Amniotic stem cell (primary cell): ENCODE measurements around the gene OXLD1.
"Not testable (repeated sequence)": the region's sequence is repeated elsewhere in the genome, so short reads cannot be mapped to it uniquely, and the experiment has no call there.

Source experiments
- DNase-seq: peaks from one replicate; lab custom pipeline; 2025; lab: John Stamatoyannopoulos, UW

OXLD1 gene

DNA sequence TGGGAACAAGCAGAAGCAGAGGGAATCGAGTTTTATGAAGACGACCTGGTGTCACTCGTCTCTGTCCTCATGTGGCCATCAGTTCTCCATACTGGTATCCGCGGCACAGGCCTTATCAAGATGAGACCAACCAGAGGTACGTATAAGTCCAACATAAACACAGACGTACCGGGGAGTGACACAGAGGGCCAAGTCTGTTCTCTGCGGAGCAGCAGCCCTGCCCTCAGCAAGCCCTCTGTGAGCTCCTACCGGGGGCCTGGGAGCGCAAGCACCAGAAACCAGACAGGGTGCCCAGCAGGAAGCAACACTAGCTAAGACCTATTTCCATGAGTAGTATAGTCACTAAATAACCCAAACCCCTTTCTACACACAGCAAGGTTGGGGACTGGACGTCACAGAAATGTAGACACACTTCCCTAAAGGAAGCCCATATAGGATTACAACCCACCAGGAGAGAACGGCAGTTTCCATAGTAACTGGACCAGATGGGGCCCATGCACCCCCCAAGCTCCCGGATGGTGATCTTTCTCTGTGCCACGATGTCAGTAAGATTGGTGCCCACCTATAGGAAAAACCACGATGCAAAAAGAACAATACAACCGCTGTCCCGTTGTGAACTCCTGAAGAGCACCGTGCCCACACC lies 16.3 kb upstream of the OXLD1 start:
- DNase-seq = no peak

DNA sequence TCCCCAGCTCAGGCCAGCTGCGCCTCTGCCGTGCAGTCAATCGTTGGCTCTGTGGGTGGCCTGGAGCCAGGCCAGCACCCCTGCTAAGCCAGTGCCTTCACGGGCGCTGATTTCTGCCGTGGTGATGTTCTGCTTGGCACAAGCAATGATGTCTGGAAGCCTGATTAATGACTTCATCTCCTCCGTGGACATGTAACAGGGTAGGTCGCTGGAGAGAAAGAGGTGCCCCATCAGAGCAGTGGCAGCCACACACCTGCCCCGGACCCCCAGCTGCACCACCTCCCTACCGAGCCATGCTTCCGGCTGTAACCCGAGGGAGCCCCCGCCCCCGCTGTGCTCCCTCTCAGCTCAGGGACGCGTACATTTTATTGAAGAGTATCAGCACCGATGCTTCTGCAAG lies 15.3 kb upstream of the OXLD1 start:
- no peak for DNase-seq

DNA sequence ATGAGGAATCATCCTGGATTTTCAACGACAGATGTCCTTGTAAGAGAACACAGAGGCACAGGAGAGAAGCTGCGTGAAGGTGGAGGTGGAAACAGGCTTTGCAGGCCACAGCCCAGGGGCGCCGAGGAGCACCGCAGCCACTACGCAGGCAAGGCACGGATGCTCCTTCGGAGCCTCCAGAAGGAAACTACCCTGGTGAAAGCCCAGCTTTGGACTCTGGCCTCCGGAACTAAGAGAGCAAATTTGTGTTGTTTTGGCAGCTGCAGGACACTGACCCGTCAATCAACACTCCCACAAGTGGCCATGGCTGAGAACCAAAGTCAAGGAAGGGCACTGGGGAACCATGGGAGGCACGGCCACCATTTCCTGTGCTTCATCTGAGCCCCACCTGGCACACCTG lies 13.7 kb upstream of the OXLD1 start:
- no peak for DNase-seq

DNA sequence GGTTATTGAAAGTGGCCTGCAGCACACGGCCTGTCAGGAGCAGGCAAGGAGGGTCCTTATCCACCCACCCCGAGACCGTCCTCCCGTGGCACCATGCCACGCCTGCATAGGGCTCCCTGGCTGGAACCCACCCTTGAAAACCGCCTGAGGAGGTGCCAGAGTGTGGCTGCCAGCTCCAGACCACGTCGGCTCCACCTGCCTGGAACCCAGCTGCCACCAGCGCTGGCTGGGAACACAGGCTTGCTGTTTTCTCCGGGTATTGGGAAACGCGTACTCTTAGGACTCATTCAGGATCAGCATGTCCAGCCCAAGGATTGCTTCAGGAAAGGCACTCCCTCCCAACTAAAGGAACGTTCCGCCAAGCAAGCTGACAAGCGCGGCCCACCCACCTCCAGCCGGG lies 10.5 kb upstream of the OXLD1 start:
- no peak for DNase-seq

DNA sequence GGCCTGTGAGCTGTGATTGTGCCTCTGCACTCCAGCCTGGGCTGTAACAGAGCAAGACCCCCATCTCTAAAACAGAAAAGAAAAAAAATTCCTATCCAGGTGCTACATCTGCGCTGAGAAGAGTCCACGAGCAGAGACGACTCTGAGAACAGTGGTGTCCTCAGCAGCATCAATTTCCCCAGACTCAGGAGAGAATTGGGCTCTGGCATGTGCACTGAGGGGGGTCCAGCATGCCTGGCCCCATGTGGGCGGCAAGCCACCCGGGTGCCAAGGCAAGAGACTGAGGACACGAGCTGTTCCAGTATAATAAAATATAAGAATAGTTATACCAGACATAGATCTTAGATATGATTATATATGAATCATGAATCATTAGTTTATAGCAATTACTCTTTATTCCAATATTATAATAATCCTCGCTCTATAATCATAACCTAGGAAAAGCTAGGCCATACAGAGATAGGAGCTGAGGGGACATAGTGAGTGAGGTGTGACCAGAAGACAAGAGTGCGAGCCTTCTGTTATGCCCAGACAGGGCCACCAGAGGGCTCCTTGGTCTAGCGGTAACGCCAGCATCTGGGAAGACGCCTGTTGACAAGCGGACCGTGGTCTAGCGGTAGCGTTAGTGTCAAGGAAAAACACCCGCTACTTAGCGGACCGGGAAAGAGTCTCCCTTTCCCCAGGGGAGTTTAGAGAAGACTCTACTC lies 9.3 kb upstream of the OXLD1 start:
- not testable (repeated sequence) for DNase-seq

DNA sequence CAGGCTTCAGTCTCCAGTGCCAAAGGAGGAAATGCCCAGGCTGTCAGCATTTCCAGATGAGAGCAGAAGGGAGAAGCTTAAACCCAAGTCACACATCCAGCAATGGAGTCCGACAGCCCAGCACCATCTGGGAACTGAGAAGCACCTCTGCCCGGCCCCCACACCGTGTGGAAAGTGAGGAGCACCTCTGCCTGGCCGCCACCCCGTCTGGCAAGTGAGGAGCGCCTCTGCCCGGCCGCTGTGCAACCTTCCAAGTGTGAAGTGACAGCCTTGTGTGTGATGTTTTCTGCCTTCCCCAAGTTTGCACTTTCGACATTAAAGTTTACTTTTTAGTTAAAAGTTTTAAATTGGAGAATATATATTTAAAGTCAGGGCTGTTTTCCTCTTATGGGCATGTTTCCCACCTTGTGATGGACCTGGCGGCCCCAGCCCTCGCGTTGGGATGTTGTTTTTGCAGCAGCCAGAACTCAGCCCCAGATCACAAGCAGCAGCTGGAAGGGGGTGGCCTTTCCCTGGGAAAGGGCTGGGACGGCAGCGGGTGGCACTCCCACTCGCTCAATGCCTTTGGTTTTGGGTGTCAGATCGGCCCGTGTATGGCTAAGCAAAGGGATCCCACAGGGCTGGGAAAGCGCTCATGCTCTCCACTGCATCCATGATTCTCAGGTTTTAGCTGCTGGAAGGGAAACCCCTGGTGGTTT lies 7.3 kb upstream of the OXLD1 start:
- DNase-seq = no peak

DNA sequence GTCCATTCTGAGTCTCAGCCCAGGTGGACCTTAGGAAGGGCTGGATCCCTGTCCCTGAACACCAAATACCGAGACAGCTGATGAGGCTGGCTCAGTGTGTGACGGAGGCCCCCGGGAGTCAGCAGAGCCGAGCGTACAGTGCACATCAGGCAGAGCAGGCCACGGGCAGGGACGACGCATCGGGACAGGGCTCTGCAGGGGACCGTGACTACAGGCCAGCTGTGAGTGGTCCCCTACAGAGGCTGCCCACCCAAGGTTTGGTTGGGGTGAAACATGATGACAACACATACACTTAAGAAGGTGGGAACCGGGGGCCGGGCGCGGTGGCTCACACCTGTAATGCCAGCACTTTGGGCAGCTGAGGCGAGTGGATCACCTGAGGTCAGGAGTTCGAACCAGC lies 6.5 kb upstream of the OXLD1 start:
- DNase-seq = no peak

DNA sequence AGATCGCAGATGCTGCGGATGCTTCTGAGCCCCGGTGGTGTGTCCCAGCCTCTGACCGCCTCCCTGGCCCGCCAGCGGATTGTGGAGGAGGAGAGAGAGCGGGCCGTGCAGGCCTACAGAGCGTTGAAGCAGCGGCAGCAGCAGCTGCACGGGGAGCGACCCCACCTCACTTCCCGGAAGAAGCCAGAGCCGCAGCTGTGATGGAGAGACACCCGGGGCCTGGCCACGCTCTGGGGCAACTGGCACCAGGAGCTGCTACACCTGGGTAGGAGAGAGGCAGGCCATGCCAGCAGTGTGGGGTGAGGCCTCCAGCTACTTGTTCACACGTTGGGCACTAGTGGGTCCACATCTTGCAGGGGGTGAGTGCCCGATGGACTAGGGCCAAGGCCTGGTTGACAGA lies 6.1 kb upstream of the OXLD1 start:
- no peak for DNase-seq

DNA sequence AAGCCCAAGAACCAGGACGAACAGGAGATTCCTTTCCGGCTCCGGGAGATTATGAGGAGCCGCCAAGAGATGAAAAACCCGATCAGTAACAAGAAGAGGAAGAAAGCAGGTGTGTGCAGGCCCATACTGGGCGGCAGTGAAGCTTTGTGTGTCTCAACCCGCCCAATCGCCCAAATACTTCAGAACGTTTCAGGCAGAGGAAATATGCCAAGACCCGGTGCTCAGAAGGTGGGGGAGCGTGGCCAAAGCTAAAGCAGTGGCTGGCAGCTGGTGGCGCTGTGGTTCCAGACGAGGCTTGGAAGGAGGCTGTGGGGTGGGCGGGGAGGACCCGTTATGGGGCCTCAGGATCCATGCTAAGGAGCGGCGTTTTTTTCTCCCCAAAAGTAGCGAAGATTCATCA lies 1.3 kb upstream of the OXLD1 start:
- DNase-seq = no peak

DNA sequence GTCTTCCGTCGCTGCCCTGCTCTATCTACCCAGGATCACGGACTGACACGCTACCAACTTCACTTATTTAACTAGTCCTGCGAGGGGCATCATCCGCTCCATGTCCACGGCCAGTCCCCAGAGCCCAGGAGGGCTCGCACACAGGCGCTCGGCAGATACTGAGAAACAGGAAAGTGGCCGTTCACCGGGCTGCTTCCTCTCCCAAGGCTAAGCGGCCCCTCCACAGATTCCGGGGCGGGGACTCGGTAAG lies 388 bp downstream of the OXLD1 start:
- DNase-seq = no peak

DNA sequence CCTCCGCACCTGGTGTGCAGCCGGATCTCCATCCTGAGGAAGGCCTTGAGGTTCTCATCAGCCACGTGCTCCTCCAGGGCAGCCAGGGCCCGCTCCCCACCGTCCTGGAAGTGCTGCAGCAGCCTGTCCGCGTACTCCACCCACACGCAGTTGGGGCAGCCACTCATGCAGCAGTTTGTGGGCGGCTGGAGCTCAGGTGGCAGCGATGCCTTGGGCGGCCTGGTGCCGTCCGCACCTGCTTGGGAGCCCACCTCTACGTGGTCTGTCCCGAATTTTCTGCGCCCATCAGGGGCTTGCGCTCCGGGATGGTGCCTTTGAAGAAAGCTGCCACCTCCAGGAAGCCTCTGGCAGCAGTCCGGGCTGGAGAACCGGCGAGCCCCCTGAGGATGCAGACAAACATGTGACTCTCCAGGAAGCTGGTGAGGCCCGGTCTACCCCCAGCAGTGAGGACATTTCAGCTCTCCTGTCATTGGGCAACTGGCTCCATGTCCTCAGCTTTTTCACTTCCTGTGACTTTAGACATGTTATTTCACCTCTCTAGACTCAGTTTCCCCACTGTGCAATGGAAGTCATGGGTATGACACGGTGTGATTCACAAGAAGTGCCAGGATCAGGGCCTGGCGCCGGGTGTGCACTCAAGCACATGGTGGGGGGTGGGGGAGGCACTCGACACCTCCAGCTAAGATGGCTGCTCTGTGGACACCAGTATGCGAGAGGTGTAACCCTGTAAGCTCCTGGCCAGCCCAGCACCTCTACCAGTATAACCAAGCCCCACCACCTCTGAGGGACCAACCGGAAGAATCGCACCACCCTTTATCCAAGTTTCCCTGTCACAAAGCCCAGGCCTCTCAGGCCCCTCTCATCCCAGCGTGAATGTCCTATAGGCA lies 957 bp downstream of the OXLD1 start:
- no peak for DNase-seq

DNA sequence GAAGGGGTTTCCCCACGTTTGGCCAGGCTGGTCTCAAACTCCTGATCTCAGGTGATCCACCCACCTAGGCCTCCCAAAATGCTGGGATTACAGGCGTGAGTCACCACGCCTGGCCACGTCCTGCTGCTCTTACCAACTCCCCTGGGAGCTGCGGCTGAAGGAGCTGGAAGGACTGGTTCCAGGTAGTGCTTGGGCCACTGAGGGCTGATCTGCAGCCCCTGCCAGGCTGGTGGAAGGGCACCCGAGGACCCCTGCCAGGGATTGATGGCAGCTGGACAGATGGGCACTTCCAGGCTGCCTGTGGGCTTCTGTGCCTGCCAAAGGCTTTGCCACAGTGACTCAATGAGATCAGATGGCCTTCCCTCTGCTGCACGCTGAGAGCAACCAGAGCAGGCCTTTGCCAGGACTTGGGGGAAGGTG lies 2.3 kb downstream of the OXLD1 start:
- no peak for DNase-seq

DNA sequence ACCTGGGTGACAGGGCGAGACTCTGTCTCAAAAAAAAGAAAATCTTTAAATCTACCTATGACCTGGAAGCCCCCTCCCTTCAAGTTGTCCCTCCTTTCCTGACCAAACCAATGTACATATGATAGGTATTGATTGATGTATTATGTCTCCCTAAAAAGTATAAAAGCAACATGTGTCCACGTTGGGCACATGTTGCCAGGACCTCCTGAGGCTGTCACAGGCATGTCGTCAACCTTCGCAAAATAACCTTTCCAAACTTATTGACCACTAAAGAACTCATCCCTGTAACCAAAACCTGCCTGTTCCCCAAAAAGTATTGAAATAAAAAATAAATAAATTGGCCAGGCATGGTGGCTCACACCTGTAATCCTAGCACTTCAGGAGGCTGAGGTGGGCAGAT lies 4.4 kb downstream of the OXLD1 start:
- no peak for DNase-seq

DNA sequence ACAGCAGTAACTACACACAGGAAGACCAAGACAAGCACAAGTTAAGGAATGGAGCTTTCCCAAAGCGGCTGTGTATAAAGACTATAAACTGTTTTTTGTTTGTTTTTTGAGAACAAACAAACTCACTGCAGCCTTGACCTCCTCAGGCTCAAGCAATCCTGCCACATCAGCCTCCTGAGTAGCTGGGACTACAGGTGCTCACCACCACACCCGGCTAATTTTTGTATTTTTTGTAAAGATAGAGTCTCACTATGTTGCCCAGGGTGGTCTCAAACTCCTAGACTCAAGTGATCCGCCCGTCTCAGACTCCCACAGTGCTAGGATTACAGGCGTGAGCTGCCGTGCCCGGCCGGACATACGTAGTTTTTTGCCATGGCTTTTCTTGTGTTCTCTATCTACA lies 6.0 kb downstream of the OXLD1 start:
- no peak for DNase-seq

DNA sequence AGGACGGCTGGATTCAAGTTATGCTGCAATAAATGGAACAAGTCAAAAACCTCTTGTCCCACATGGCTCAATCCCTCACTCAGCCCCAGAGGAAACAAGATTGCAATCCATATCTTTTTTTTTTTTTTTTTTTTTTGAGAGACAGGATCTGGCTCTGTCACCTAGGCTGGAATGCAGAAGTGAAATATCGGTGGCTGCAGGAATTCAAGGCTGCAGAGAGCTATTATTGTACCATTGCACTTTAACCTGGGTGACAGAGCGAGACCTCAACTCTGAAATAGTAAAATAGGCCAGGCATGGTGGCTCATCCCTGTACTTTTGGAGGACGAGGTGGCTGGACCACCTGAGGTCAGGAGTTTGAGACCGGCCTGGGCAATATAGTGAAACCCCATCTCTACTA lies 7.4 kb downstream of the OXLD1 start:
- no peak for DNase-seq

DNA sequence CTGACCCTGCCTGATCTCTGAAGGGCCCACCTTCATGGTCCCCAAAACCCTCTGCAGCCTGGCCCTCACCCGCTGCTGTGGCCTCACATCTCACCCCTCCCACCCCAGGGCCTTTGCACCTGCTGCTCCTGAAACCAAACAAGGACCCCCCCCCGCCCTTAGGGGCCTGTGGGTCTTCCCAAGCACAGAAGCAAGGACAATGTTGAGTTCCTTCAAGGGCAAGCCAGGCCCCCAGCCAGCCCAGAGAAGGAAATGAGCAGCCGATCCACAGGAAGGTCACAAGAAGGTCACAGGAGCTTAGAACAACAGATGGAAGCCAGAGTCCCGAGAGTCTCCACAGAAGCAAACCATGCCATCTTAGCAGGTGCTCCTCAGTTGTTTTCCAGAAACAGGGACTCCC lies 9.6 kb downstream of the OXLD1 start:
- no peak for DNase-seq

DNA sequence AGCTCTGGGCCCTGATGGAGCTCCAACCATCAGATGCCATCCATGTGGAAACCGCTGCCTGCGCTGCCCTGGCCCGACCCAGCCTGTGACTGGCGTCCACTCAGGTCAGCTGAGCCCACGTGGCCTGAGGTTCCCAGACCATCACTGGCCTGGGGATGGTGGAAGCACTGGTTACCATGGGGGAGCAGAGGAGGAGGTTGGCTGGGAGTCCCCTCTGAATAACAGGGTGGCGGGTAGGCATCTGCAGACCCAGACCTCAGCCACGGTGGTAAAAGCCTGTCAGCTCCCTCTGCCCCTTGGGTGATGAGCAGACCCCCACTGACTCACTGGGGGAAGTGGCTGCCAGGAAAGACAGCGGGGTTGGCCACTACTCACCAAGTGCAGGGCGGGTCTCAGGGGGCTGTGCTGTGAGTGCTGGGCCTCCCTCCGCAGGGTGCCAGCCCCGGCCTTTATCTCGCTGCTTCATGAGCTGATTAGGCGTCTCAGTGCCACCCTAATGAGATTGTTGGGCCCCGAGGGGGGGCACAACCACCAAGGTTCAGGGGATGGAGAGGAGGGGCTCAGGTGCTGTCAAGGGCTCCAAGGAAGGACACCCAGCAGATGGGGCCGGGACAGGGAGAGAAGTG lies 10.2 kb downstream of the OXLD1 start, which contains the start of gene PDE6G:
Gene PDE6G (minus strand): TSS at position 425 of the 626 bp plus-strand sequence. CDS start 3,237 bp downstream, outside the sequence.
- no peak for DNase-seq

DNA sequence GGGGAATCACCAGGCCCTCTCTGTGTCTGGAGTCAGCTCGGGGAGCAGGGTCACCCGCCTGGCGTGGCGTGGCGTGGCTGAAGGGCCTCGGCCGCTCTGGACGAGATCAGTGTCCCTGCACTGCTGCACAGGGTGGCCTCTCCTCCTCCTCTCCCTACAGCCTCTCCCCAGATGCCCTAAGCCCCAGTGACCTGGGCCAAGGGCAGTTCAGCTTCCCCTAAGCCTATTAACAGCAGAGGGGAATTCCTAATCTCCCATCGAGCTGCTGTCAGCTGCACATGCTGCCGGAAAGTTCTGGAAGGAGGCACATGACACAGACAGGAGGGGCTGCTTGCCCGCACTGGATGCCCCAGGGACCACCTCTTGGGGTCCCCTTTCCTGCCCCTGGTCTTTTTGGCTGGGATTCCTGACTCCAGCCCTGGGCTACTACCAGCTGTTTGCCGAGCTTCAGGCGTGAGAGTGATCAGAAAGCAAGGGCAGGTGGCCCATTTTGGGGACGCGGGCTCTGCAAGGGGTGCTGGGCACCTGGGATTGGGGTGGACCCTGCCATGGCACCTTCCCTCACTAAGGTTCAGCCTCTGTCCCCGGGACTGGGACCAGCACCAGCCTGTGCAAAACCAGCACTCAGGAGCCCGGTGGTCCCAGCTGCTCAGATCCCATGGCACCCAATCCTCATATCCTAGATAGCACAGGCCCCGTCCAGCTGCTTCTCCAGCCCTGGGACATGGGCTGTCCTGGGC lies 10.9 kb downstream of the OXLD1 start:
- DNase-seq = no peak

DNA sequence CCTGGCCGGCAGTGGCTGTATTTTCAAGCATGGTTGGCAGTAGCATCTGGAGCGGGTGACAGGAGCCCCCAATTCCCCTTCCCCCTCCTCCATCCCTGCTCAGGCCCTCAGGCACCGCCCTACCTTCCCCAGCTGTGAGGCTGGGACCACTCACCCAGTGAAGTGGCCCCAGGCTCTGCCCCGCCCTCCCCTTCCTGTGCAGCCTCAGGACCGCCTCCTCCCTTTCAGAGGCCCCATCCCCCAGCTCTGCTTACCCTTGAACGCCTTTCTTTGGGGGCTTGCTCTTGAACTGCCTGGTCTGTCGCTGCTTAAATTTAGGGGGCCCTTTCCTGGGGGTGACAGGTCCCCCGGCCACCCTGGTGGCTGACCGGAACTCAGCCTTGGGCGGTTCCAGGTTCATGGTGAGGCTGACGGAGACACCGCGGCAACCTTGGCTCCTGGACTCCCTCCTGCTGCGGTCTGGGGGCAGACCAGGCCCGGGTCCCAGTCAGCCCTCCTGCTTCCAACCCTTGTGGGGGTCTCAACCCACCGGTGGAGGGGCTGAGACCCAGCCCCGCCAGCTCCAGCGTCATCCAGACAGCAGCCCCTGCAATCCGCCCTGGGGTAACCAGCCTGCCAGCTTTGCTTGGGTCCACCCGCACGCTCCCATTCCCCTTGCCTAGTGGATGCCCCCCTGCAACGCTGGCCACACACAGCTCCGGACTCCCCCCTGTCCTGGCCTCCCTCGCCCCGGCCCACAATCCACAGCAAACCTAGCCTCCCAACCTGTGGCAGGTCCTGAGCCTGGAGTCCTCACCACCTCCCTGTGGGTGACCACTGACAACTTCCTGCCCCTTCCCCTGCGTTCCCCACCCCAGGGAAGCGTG lies 13.3 kb downstream of the OXLD1 start:
- DNase-seq = no peak

DNA sequence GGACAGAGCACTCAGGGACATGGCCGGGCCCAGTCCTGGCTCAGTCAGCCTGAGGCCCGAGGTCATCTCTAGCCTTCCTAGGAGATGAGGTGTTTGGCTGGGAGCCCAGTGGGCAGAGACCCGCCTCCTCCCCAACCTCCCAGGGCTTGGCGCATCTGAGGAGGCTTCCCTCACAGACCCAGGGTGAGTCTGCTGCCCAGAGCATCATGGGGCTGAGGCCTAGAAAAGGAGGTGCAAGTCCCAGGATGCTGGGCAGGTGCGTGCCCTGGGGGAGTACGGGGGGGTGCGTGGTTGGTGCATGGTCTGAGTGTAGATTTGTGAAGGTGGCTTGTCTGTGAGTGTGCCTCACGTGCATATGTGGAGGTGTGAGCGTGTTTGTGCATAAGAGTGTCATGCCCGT lies 14.7 kb downstream of the OXLD1 start:
- peak; percentile 59 for DNase-seq
